Peyer's patch (tissue), 4 donors: ENCODE measurements around the gene METRNL.

Experiments
- CTCF ChIP-seq, 6 experiments: fragments of 450-650 bp in 4 of 6; fragments of 200-600 bp in 2 of 6; sonication (generic) in 1 of 6; IDR thresholded peaks; one replicate each; pipeline ENCODE4 v1.5.1; 2017 to 2019; ENCODE audit warnings: antibody characterized with exemption in 6 of 6, mild to moderate bottlenecking in 3 of 6, moderate library complexity in 1 of 6
- POLR2A ChIP-seq, 2 donors: fragments of 450-650 bp; IDR thresholded peaks; one replicate each; pipeline ENCODE4 v1.5.1; 2017; ENCODE audit warnings: antibody characterized with exemption in 2 of 2, mild to moderate bottlenecking in 2 of 2, moderate library complexity in 2 of 2

GRCh38 chr17:83037084-83037873 lies 42.1 kb upstream of the METRNL start:
- TF ChIP-seq POLR2A (IDR thresholded peaks at IDR 0.05) (no peak), CTCF (IDR thresholded peaks at IDR 0.05) (no peak)
